Activated CD4-positive, alpha-beta T cell treated with anti-CD3 and anti-CD28 coated beads for 36 hours (primary cell): ENCODE data around the gene TEX53. TPM values are rescaled to one million over a fixed set of nuclear protein-coding genes. Genes with fewer than 3 reads are reported as not detected.

Source experiments
- ATAC-seq: fragments of 200-7000 bp; cut with Tn5 transposase; one replicate; pipeline ENCODE4 v1.10.0; 2021; ENCODE audit warnings: mild to moderate bottlenecking, moderate library complexity
- CTCF ChIA-PET: fragments of 350-600 bp; sonication (Branson Sonifier 250); formaldehyde crosslinking; loops from one replicate; lab custom pipeline; 2021; ENCODE audit warnings: antibody characterized with exemption; lab: Charles Lee
- POLR2A ChIA-PET: fragments of 350-600 bp; sonication (Branson Sonifier 250); formaldehyde crosslinking; loops from one replicate; lab custom pipeline; 2021; ENCODE audit warnings: antibody characterized with exemption, inconsistent platforms; lab: Charles Lee
- DNase-seq: peaks from one replicate; pipeline ENCODE4 v3.0.0-alpha.2; 2020
- H3K27ac Mint-ChIP-seq: one replicate; pipeline ENCODE4 v1.8.0; 2021; ENCODE audit warnings: mixed read lengths
- H3K27me3 Mint-ChIP-seq: one replicate; pipeline ENCODE4 v1.8.0; 2021; ENCODE audit warnings: mixed read lengths
- H3K36me3 Mint-ChIP-seq: one replicate; pipeline ENCODE4 v1.8.0; 2021; ENCODE audit warnings: low read depth, mixed read lengths
- H3K4me1 Mint-ChIP-seq: one replicate; pipeline ENCODE4 v1.8.0; 2021; ENCODE audit warnings: mixed read lengths
- H3K4me3 Mint-ChIP-seq: one replicate; pipeline ENCODE4 v1.8.0; 2021; ENCODE audit warnings: mild to moderate bottlenecking, moderate library complexity, mixed read lengths
- H3K9me3 Mint-ChIP-seq: one replicate; pipeline ENCODE4 v1.8.0; 2021; ENCODE audit warnings: low read depth, mixed read lengths
- intact Hi-C, 2 experiments: fragments of 100-400 bp; cut with DNase I in 1 of 2; cut with micrococcal nuclease in 1 of 2; formaldehyde crosslinking; loops; one replicate each; pipeline versions ENCODE4 v1.14.2 to v1.15.1; 2022 to 2024; cut with DNase I, micrococcal nuclease
- total RNA-seq, 2 experiments: library from RNA; stranded (reverse); gene quantifications; one replicate each; pipeline ENCODE4 v1.2.3, GENCODE V29; 2021

The TEX53 gene
- total RNA-seq, 2 experiments from 2014 or later: not detected

DNA sequence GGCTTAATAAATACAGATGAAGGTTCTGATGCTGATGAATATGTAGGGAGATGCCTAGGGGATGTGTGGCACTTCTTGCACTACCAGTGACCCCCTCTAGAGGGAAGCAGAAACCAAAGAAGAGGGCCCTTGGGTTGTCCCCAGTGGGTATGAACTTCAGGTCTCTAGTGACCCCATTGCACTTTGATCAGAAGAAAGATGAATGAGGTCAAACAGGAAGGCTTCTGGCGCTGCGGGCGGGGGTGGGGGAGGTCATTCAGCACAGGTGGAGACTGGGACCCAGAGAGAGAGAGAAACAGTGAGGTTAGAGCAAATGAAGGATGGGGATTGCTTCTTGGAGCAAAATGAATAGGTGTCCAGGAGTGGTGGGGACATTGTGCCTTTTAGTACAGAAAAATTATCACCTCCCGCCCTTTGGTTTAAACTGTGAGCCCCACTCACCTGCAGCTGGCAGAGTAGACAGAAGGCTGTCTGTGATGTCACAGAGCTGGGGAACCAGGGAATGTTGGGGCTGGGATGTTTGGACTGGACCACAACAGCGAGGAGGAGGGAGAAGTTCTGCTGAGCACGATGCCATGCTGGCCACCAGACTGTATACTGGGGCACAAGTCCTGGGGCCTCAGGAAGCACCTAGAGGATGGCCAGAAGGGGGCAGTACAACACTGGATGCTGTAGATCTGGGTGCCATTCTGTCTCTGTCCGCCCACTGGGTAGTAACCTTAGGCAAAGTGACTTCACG lies 24.2 kb upstream of the TEX53 start, which contains the start of gene TEX48:
Gene TEX48 (minus strand): TSS at position 599 of the 739 bp plus-strand sequence. CDS start 10,469 bp downstream, outside the sequence.
- Mint-ChIP-seq H3K4me3 (peak within 1 kb of the TSS; percentile 39), H3K36me3 (peaks cover 10% of the 10 kb centered on the region), H3K9me3 (peaks cover 2% of the 10 kb centered on the region), H3K4me1 (peaks cover 56% of the 10 kb centered on the region), H3K27ac (peak within 1 kb of the TSS; percentile 86), H3K27me3 (peaks cover 5% of the 10 kb centered on the region)
- intact Hi-C loops: loop anchor here (1.0 to 5.0 kb wide), 10 partner anchors 36 to 843 kb away; partner anchors contain the start of genes TNFSF15 (in 1 of the 2) and TNFSF8 (in 1 of the 2)
- ATAC-seq: peak; percentile 87
- ChIA-PET CTCF (interaction anchor here (0.7 to 6.3 kb wide), 59 partner anchors 8 to 1954 kb away, joined by 3 to 95 read pairs (median 5); partner anchors contain the start of genes TEX53, TNFSF15 and TNFSF8), POLR2A (interaction anchor here (1.1 to 1.5 kb wide), 2 partner anchors 225 to 308 kb away, joined by 4 read pairs; no protein-coding TSS in a partner anchor)
- peak; percentile 91 for DNase-seq

DNA sequence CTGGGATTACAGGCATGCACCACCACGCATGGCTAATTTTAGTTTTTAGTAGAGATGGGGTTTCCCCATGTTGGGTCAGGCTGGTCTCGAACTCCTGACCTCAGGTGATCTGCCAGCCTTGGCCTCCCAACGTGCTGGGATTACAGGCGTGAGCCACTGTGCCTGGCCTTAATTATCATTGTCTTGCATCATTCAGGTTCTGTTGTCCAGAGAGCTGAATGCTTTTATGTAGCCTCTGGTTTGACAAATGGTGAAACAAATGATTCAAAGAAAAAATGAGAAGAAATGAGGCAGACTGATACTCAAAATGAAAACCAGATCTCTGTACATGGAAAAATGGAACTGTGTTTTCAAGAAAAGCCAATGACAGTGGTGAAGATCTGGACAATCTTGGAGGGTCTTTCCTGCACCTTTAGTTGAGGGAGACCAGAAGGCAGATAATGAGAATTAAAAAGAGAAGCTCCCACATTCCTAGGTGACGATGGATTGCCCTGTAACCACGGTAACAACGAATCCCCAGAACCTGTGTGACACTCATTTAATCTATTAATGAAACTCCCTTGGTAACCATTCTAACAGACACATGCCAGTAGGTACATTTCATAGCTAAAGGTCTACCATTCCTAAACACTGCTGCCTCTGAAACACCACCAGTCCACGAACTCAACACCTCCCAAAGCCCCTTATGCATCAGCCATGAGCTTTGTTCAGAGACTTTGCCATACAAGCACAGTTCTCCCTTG lies 22.8 kb upstream of the TEX53 start:
- POLR2A ChIA-PET: interaction anchor here (0.7 to 1.5 kb wide), 3 partner anchors 11 to 309 kb away, joined by 4 read pairs; no protein-coding TSS in a partner anchor
- Mint-ChIP-seq H3K27me3 (peaks cover 6% of the 10 kb centered on the region), H3K4me1 (peaks cover 48% of the 10 kb centered on the region), H3K27ac (peak overlapping the region; percentile 75), H3K36me3 (peaks cover 2% of the 10 kb centered on the region), H3K9me3 (peaks cover 2% of the 10 kb centered on the region), H3K4me3 (no peak overlapping the region)
- CTCF ChIA-PET: interaction anchor here (0.6 to 6.3 kb wide), 62 partner anchors 8 to 844 kb away, joined by 3 to 95 read pairs (median 5); partner anchors contain the start of genes TEX53 and TNFSF15
- ATAC-seq: no peak
- intact Hi-C loops: loop anchor here (1.0 to 5.0 kb wide), 7 partner anchors 37 to 844 kb away; no protein-coding TSS in a partner anchor
- DNase-seq: no peak

DNA sequence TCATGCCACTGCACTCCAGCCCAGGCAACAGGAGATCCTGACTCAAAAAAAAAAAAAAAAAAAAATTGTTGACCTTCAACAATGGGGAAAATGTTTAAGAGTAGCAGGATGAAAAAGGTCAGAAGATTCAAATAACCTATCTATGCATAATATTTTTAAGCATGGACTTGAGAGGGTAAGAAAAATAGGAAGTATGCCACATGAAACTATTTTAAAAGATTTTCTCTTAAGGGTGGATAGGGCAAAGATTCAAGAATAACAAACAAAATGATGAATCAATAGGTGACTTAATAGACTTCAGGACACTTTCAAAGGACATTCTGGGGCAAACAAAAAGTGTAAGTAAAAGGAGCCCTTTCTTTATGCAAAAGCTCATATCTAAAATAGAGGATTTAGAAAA lies 21.2 kb upstream of the TEX53 start:
- Mint-ChIP-seq H3K36me3 (no peaks in the 10 kb centered on the region), H3K4me1 (peaks cover 54% of the 10 kb centered on the region), H3K27me3 (peaks cover 9% of the 10 kb centered on the region), H3K27ac (no peak overlapping the region), H3K4me3 (no peak overlapping the region), H3K9me3 (no peaks in the 10 kb centered on the region)
- intact Hi-C loops: no loop called here
- ATAC-seq (no peak), DNase-seq (no peak)
- ChIA-PET CTCF (interaction anchor here (0.5 to 6.3 kb wide), 9 partner anchors 15 to 337 kb away, joined by 3 to 95 read pairs (median 5); no protein-coding TSS in a partner anchor), POLR2A (no interaction called here)

DNA sequence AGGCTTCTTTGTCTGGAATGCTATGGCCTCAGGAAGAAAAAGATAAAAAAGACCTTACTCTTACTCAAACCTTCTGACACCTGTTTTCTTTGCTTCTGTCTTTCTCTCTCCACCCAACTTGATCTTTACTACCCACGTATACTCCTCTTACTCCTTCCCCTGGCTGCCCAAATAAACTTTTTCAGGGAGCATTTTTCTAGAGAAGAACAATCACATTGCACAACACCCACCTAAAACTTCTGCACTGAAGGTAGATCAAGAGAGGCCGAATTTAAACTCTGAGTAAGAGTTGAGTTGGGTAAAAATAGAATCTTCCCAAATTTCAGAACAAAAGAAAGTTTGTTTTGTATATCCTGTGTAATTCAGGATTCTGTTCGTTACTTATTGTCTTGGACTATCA lies 20.5 kb upstream of the TEX53 start:
- no peak for DNase-seq
- intact Hi-C loops: no loop called here
- POLR2A ChIA-PET: no interaction called here
- CTCF ChIA-PET: interaction anchor here (1.4 to 6.3 kb wide), 4 partner anchors 16 to 336 kb away, joined by 3 to 76 read pairs (median 6); no protein-coding TSS in a partner anchor
- no peak overlapping the region for H3K4me3 Mint-ChIP-seq
- no peak overlapping the region for H3K27ac Mint-ChIP-seq
- no peaks in the 10 kb centered on the region for H3K9me3 Mint-ChIP-seq
- H3K4me1 Mint-ChIP-seq: peaks cover 51% of the 10 kb centered on the region
- no peaks in the 10 kb centered on the region for H3K36me3 Mint-ChIP-seq
- H3K27me3 Mint-ChIP-seq: peaks cover 9% of the 10 kb centered on the region
- ATAC-seq: no peak

DNA sequence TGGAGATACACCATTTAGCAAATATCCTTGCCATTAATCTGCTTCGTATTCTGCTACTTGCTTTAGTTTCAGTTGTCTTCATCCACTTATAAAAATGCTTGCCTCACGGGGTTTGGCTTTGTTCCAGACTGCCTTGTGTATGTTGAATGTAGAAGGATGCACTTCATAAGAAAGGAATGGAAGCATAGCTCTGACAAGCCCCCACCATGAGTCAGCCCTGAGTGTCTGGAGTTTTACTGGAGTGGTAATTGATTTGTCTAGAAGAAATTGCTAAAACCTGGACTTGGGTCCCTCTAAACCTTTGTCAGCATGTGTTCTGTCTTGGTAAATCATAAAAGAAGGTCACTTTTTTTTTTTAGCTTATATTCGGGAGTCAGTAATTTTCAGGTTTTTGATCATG lies 19.8 kb upstream of the TEX53 start:
- ChIA-PET CTCF (interaction anchor here (0.7 to 1.5 kb wide), 7 partner anchors 12 to 337 kb away, joined by 3 to 8 read pairs (median 3); no protein-coding TSS in a partner anchor), POLR2A (no interaction called here)
- Mint-ChIP-seq H3K4me3 (no peak overlapping the region), H3K36me3 (no peaks in the 10 kb centered on the region), H3K27ac (no peak overlapping the region), H3K27me3 (peaks cover 9% of the 10 kb centered on the region), H3K9me3 (no peaks in the 10 kb centered on the region), H3K4me1 (peaks cover 50% of the 10 kb centered on the region)
- ATAC-seq (no peak), DNase-seq (no peak)
- intact Hi-C loops: no loop called here

DNA sequence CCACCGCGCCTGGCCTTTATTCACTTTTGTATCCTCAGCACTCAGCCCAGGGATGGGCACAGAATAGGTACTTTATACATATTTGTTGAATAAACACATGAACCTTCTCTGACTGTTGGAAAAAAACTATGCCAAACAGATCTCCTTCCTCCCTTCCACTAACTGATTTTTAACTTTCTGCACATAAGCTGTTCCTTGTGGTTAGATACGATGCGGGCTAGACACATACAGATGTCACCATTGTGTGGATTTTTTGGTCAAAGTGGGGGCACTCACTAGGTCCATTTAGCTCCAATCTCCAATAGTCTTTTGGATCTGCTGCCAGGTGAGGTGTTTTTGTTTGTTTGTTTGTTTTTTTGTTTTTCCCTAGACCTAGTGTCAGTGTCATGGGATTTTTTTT lies 19.3 kb upstream of the TEX53 start:
- Mint-ChIP-seq H3K27ac (no peak overlapping the region), H3K4me3 (no peak overlapping the region), H3K9me3 (no peaks in the 10 kb centered on the region), H3K4me1 (peaks cover 47% of the 10 kb centered on the region), H3K36me3 (no peaks in the 10 kb centered on the region), H3K27me3 (peaks cover 9% of the 10 kb centered on the region)
- ATAC-seq (no peak), DNase-seq (no peak)
- intact Hi-C loops: no loop called here
- CTCF ChIA-PET: interaction anchor here (0.7 to 1.5 kb wide), 7 partner anchors 13 to 337 kb away, joined by 3 to 8 read pairs (median 3); no protein-coding TSS in a partner anchor
- POLR2A ChIA-PET: interaction anchor here (0.7 kb wide), 1 partner anchor 10 kb away, joined by 3 read pairs; no protein-coding TSS in a partner anchor

DNA sequence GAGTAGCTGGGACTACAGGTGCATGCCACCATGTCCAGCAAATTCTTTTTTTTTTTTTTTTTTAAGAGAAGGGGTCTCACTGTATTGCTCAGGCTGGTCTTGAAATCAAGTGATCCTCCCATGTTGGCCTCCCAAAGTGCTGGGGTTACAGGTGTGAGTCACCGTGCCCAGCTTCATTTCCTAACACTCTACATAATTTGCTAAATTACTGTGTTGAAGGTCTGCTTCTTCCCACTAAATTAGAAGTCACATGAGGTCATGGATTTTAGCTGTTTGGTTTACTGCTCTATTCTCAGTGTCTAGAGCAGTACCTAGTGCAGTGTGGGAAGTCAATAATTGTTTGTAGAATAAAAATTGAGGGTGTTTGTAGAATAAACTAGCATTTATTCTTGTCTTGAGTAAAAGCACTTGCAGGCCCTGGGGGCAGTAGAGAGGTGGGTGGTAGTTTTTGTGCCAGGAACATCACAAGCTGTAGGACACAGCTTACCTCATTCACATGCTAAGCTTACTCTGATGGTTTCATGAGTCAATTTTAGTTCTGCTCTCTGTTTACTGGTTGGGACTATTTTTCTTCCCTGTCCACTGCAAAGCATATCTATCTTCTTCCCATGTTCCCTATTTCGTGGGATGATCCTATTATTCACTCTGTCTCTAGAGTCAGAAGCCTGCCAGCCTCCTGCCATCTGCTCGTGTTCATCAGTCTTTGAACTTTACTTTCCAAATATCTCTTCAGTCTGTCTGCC lies 17.4 kb upstream of the TEX53 start:
- no peaks in the 10 kb centered on the region for H3K36me3 Mint-ChIP-seq
- no peak for DNase-seq
- CTCF ChIA-PET: interaction anchor here (0.6 to 2.0 kb wide), 10 partner anchors 13 to 340 kb away, joined by 3 to 8 read pairs (median 4); no protein-coding TSS in a partner anchor
- H3K27ac Mint-ChIP-seq: no peak overlapping the region
- no peak overlapping the region for H3K4me3 Mint-ChIP-seq
- ATAC-seq: peak; percentile 62
- POLR2A ChIA-PET: interaction anchor here (0.5 kb wide), 1 partner anchor 35 kb away, joined by 3 read pairs; no protein-coding TSS in a partner anchor
- H3K4me1 Mint-ChIP-seq: peaks cover 30% of the 10 kb centered on the region
- H3K27me3 Mint-ChIP-seq: peaks cover 9% of the 10 kb centered on the region
- H3K9me3 Mint-ChIP-seq: no peaks in the 10 kb centered on the region
- intact Hi-C loops: no loop called here

DNA sequence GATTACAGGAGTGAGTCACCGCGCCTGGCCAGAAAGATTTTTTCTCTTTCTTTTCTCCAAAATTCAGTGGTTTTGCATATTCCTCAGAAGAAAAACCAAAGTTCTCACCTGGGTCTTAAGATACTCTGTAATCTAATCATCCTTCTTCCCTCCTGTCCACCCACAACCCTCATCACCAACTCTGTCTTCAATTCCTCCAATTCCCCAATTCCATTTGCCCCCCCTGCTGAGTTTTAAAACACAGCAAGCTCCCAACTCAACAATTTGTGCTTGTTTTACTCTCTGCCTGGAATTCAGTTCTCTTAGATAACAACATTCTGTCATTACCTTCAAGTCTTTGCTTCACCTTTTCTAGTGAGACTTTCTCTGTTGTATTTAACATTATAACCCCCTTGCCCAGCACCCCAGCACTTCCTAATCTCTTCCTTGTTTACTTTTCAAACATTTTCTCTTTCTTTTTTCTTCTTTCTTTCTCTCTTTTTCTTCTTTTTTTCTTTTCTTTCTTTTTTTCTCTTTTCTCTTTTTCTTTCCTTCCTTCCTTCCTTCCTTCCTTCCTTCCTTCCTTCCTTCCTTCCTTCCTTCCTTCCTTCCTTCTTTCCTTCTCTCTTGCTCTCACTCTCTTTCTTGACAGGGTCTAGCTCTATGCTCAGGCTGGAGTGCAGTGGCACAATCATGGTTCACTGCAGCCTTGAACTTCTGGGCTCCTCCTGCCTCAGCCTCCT lies 16.6 kb upstream of the TEX53 start:
- POLR2A ChIA-PET: no interaction called here
- H3K4me3 Mint-ChIP-seq: no peak overlapping the region
- ATAC-seq (no peak), DNase-seq (no peak)
- no peak overlapping the region for H3K27ac Mint-ChIP-seq
- H3K4me1 Mint-ChIP-seq: peaks cover 27% of the 10 kb centered on the region
- no peaks in the 10 kb centered on the region for H3K9me3 Mint-ChIP-seq
- intact Hi-C loops: no loop called here
- CTCF ChIA-PET: interaction anchor here (0.7 to 2.0 kb wide), 5 partner anchors 21 to 341 kb away, joined by 3 to 8 read pairs (median 7); no protein-coding TSS in a partner anchor
- H3K27me3 Mint-ChIP-seq: peaks cover 9% of the 10 kb centered on the region
- no peaks in the 10 kb centered on the region for H3K36me3 Mint-ChIP-seq

DNA sequence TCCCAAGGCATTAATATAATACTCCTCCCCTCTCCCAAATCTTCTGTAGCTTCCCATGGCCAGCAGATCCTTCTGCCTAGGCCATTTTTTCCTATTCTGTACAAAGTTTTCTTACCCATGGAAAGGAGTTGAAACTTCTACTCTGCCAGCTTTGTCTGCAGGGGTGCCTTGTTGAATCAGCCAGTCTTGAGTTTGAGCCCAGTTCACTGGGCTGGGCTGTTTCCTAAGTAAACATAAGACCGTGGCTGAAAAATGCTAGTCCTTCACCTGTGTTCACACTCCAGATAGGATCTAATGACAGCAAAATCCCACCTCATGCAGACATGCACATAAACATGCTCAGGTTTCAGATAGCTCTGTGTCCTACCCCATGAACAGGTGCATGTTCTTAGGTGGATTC lies 14.0 kb upstream of the TEX53 start:
- DNase-seq (no peak), ATAC-seq (no peak)
- ChIA-PET CTCF (interaction anchor here (2.4 kb wide), 1 partner anchor 10 kb away, joined by 16 read pairs; the partner anchor contains the start of gene TEX48), POLR2A (no interaction called here)
- intact Hi-C loops: no loop called here
- Mint-ChIP-seq H3K4me3 (no peak overlapping the region), H3K36me3 (no peaks in the 10 kb centered on the region), H3K9me3 (no peaks in the 10 kb centered on the region), H3K27ac (no peak overlapping the region), H3K27me3 (peaks cover 4% of the 10 kb centered on the region), H3K4me1 (peaks cover 26% of the 10 kb centered on the region)

DNA sequence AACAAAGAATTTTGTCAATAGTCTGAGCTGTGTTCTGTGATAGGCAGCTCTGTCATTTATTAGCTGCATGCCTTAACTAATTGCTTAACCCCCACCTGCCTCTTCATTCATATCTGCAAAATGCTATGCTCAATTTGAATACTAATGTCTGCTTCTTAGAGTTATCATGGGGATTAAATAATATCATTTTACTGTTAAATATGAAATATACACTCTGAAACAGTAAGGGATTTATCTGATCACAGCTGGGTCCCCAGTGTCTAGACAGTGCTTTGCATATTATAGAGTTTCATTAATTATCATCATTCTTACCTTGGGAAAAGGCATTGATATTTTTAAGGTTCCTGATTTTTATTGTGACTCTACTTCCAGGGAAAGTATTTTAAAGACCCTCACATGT lies 12.4 kb upstream of the TEX53 start:
- CTCF ChIA-PET: interaction anchor here (1.1 to 1.6 kb wide), 2 partner anchors 11 to 17 kb away, joined by 4 to 9 read pairs; no protein-coding TSS in a partner anchor
- Mint-ChIP-seq H3K36me3 (no peaks in the 10 kb centered on the region), H3K4me3 (no peak overlapping the region), H3K27ac (no peak overlapping the region), H3K9me3 (no peaks in the 10 kb centered on the region), H3K4me1 (peaks cover 20% of the 10 kb centered on the region), H3K27me3 (no peaks in the 10 kb centered on the region)
- DNase-seq: no peak
- intact Hi-C loops: no loop called here
- ATAC-seq: no peak
- POLR2A ChIA-PET: no interaction called here
